Hematopoietic multipotent progenitor cell treated with erythropoietin and hydrocortisone succinate and interleukin-3 and kit ligand, for 17 days (in vitro differentiated cells): ENCODE measurements around the gene NUB1.

ENCODE experiments used
- DNase-seq: peaks from one replicate; pipeline ENCODE4 v3.0.0-alpha.2; 2015; ENCODE audit warnings: low spot score

NUB1 gene

GRCh38 chr7:151314401-151314800, 27.2 kb upstream of the NUB1 start:
- DNase-seq, result no peak

- DNase-seq, result peak; percentile 86
These were observed 26.5 kb upstream of the NUB1 start for GRCh38 chr7:151315038-151315655.

- DNase-seq, result no peak
These were observed 24.7 kb upstream of the NUB1 start for GRCh38 chr7:151316896-151317295.

GRCh38 chr7:151317936-151318335, 23.7 kb upstream of the NUB1 start:
- DNase-seq, result no peak

- no peak for DNase-seq
These were observed 22.4 kb upstream of the NUB1 start for GRCh38 chr7:151319189-151319588.

GRCh38 chr7:151320263-151320845, 21.3 kb upstream of the NUB1 start:
- no peak for DNase-seq

- DNase-seq, result no peak
These were observed 20.3 kb upstream of the NUB1 start for GRCh38 chr7:151321341-151321740.

- no peak for DNase-seq
These were observed 18.7 kb upstream of the NUB1 start for GRCh38 chr7:151322906-151323305.

- no peak for DNase-seq
These were observed 14.6 kb upstream of the NUB1 start for GRCh38 chr7:151327022-151327421.

GRCh38 chr7:151327659-151328058, 14.0 kb upstream of the NUB1 start:
- no peak for DNase-seq

- DNase-seq, result no peak
These were observed 11.4 kb upstream of the NUB1 start for GRCh38 chr7:151330181-151330580.

- DNase-seq, result no peak
These were observed 11.0 kb upstream of the NUB1 start for GRCh38 chr7:151330661-151331060.

GRCh38 chr7:151334628-151335027, 7.0 kb upstream of the NUB1 start:
- no peak for DNase-seq

- no peak for DNase-seq
These were observed 5.4 kb upstream of the NUB1 start for GRCh38 chr7:151336027-151336708.

- no peak for DNase-seq
These were observed 4.3 kb upstream of the NUB1 start for GRCh38 chr7:151337346-151337745.

- DNase-seq, result no peak
These were observed 2.8 kb upstream of the NUB1 start for GRCh38 chr7:151338809-151339208.

GRCh38 chr7:151339651-151340382, 1.8 kb upstream of the NUB1 start:
- DNase-seq, result no peak

- no peak for DNase-seq
These were observed 737 bp upstream of the NUB1 start for GRCh38 chr7:151340794-151341356.

GRCh38 chr7:151342102-151342646, 562 bp downstream of the NUB1 start:
- DNase-seq, result peak; percentile 68

- DNase-seq, result peak; percentile 28
These were observed 1.2 kb downstream of the NUB1 start for GRCh38 chr7:151342811-151343210.

GRCh38 chr7:151343516-151343915, 1.9 kb downstream of the NUB1 start:
- DNase-seq, result no peak
